Epidermal melanocyte (primary cell): ENCODE measurements around the gene KRT7.
"Not testable (repeated sequence)": the region's sequence is repeated elsewhere in the genome, so short reads cannot be mapped to it uniquely, and the experiment has no call there.

Experiments used
- DNase-seq: peaks from one replicate; pipeline ENCODE4 v3.0.0; 2011; ENCODE audit warnings: low spot score; ENCODE audit not compliant: insufficient read length

Gene KRT7

GRCh38 chr12:52229836-52230343 lies 3.2 kb upstream of the KRT7 start:
- no peak for DNase-seq

- peak; percentile 16 for DNase-seq
These were observed 2.4 kb upstream of the KRT7 start for GRCh38 chr12:52230364-52231281.

- peak; percentile 9 for DNase-seq
These were observed 1.5 kb upstream of the KRT7 start for GRCh38 chr12:52231305-52232202.

GRCh38 chr12:52232203-52232673 lies 805 bp upstream of the KRT7 start:
- DNase-seq: no peak

- DNase-seq: no peak
These were observed 592 bp downstream of the KRT7 start for GRCh38 chr12:52233462-52234207.

- no peak for DNase-seq
These were observed 1.3 kb downstream of the KRT7 start for GRCh38 chr12:52234223-52234810.

- no peak for DNase-seq
These were observed 2.1 kb downstream of the KRT7 start for GRCh38 chr12:52235001-52235764.

GRCh38 chr12:52235822-52236361 lies 2.8 kb downstream of the KRT7 start:
- DNase-seq: no peak

- no peak for DNase-seq
These were observed 3.5 kb downstream of the KRT7 start for GRCh38 chr12:52236386-52237050.

- no peak for DNase-seq
These were observed 5.3 kb downstream of the KRT7 start for GRCh38 chr12:52238207-52238840.

GRCh38 chr12:52238916-52239646 lies 6.0 kb downstream of the KRT7 start:
- no peak for DNase-seq

GRCh38 chr12:52239767-52240166 lies 6.7 kb downstream of the KRT7 start:
- DNase-seq: no peak

GRCh38 chr12:52240247-52240646 lies 7.2 kb downstream of the KRT7 start:
- not testable (repeated sequence) for DNase-seq

- no peak for DNase-seq
These were observed 8.3 kb downstream of the KRT7 start for GRCh38 chr12:52241205-52241842.

GRCh38 chr12:52242442-52243258 lies 9.6 kb downstream of the KRT7 start:
- no peak for DNase-seq

GRCh38 chr12:52243259-52243855 lies 10.3 kb downstream of the KRT7 start:
- DNase-seq: no peak
